ENCODE data around the gene COL6A5.

- TF ChIP-seq CTCF (IDR thresholded peaks at IDR 0.05; ENCODE audit: insufficient read depth, low read length, poor library complexity, severe bottlenecking) (no peak), EZH2phosphoT487 (conservative IDR thresholded peaks at IDR 0.05; ENCODE audit: low read length) (no peak)
Observed at GRCh38 chr3:130405956-130406355, 60.5 kb downstream of the COL6A5 start.
